ENCODE measurements around the gene TNFRSF13B.

GRCh38 chr17:16918443-16918842 is 53.5 kb downstream of the TNFRSF13B start:
- no peak for TF ChIP-seq CTCF (IDR thresholded peaks at IDR 0.05; ENCODE audit: borderline replicate concordance, extremely low read depth, low read length, poor library complexity, severe bottlenecking)
- TF ChIP-seq EZH2 (IDR thresholded peaks at IDR 0.05; ENCODE audit: borderline replicate concordance, low read depth, low read length, severe bottlenecking), result no peak

All from DND-41 (cell line).